ENCODE data around the gene PTPN14.

Gene PTPN14

DNA sequence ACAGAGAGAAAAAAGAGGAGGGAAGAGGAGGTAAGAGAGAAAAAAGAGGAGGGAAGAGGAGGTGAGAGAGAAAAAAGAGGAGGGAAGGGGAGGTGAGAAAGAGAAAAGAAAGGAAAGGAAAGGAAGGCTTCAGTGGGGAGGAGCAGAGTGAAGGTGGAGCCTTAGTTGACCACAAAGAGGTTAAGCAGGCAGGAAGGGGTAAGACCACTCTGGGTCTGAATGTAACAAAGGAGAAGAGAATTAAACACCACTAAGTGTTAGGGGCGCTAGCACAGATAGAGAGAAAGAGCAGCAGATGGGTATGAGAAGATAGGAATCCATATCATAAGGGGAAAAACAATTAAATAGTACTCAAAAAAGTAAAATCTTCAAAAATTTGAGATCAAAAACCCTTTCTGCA, 6.6 kb downstream of the PTPN14 start:
- H3K27ac ChIP-seq (replicated peaks), result no peak overlapping the region
- TF ChIP-seq, protein P1, sequence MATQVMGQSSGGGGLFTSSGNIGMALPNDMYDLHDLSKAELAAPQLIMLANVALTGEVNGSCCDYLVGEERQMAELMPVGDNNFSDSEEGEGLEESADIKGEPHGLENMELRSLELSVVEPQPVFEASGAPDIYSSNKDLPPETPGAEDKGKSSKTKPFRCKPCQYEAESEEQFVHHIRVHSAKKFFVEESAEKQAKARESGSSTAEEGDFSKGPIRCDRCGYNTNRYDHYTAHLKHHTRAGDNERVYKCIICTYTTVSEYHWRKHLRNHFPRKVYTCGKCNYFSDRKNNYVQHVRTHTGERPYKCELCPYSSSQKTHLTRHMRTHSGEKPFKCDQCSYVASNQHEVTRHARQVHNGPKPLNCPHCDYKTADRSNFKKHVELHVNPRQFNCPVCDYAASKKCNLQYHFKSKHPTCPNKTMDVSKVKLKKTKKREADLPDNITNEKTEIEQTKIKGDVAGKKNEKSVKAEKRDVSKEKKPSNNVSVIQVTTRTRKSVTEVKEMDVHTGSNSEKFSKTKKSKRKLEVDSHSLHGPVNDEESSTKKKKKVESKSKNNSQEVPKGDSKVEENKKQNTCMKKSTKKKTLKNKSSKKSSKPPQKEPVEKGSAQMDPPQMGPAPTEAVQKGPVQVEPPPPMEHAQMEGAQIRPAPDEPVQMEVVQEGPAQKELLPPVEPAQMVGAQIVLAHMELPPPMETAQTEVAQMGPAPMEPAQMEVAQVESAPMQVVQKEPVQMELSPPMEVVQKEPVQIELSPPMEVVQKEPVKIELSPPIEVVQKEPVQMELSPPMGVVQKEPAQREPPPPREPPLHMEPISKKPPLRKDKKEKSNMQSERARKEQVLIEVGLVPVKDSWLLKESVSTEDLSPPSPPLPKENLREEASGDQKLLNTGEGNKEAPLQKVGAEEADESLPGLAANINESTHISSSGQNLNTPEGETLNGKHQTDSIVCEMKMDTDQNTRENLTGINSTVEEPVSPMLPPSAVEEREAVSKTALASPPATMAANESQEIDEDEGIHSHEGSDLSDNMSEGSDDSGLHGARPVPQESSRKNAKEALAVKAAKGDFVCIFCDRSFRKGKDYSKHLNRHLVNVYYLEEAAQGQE (IDR thresholded peaks at IDR 0.05; ENCODE audit: insufficient replicate concordance, low read depth), result no peak
- TF ChIP-seq SPI1 (IDR thresholded peaks at IDR 0.05; ENCODE audit: borderline replicate concordance, low read depth) (no peak), GABPA (IDR thresholded peaks at IDR 0.05; ENCODE audit: low read depth) (no peak), POLR2AphosphoS5 (IDR thresholded peaks at IDR 0.05; ENCODE audit: low read depth) (no peak)
- TF ChIP-seq, protein P2, sequence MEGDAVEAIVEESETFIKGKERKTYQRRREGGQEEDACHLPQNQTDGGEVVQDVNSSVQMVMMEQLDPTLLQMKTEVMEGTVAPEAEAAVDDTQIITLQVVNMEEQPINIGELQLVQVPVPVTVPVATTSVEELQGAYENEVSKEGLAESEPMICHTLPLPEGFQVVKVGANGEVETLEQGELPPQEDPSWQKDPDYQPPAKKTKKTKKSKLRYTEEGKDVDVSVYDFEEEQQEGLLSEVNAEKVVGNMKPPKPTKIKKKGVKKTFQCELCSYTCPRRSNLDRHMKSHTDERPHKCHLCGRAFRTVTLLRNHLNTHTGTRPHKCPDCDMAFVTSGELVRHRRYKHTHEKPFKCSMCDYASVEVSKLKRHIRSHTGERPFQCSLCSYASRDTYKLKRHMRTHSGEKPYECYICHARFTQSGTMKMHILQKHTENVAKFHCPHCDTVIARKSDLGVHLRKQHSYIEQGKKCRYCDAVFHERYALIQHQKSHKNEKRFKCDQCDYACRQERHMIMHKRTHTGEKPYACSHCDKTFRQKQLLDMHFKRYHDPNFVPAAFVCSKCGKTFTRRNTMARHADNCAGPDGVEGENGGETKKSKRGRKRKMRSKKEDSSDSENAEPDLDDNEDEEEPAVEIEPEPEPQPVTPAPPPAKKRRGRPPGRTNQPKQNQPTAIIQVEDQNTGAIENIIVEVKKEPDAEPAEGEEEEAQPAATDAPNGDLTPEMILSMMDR (IDR thresholded peaks at IDR 0.05; ENCODE audit: insufficient read depth, low read length), result no peak
- peaks cover 8% of the 10 kb centered on the region for H3K27me3 ChIP-seq (ENCODE audit: insufficient read depth, poor library complexity, severe bottlenecking)
- no peak for DNase-seq (ENCODE audit: low read depth in 1 of 2, low spot score in 1 of 2)
- no peak overlapping the region for H3K4me3 ChIP-seq (replicated peaks; ENCODE audit: insufficient read depth, low read length)

- Histone ChIP-seq H3K27ac (replicated peaks) (no peak overlapping the region), H3K27me3 (ENCODE audit: insufficient read depth, poor library complexity, severe bottlenecking) (no peaks in the 10 kb centered on the region), H3K4me3 (replicated peaks; ENCODE audit: insufficient read depth, low read length) (no peak overlapping the region)
- TF ChIP-seq, protein P1 (IDR thresholded peaks at IDR 0.05; ENCODE audit: insufficient replicate concordance, low read depth), result no peak
- no peak for TF ChIP-seq SPI1 (IDR thresholded peaks at IDR 0.05; ENCODE audit: borderline replicate concordance, low read depth)
- no peak for DNase-seq (ENCODE audit: low read depth in 1 of 2, low spot score in 1 of 2)
Measured at GRCh38 chr1:214542275-214543199, 8.9 kb downstream of the PTPN14 start.

DNA sequence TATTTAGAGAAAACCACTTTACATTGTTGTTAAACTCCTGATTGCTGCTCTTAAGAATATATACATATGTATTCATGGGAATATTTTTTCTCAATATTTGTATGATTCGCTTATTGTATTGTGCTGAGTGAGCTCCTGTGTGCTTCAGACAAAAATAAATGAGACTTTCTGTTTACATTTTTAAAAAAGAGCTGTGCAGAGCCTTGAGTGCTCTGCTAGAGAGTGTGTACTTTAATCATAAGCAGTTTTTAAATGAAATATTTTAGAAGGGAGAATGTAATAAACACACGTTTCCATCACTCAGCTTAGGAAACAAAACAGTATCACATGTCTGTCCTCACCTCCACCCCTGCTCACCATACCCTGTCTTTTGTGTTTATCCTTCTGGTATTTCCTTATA, 9.7 kb downstream of the PTPN14 start:
- TF ChIP-seq, protein P1 (IDR thresholded peaks at IDR 0.05; ENCODE audit: insufficient replicate concordance, low read depth), result no peak
- TF ChIP-seq POLR2AphosphoS5 (IDR thresholded peaks at IDR 0.05; ENCODE audit: low read depth) (no peak), SPI1 (IDR thresholded peaks at IDR 0.05; ENCODE audit: borderline replicate concordance, low read depth) (no peak), GABPA (IDR thresholded peaks at IDR 0.05; ENCODE audit: low read depth) (no peak)
- TF ChIP-seq, protein P2 (IDR thresholded peaks at IDR 0.05; ENCODE audit: insufficient read depth, low read length), result no peak
- H3K27me3 ChIP-seq (ENCODE audit: insufficient read depth, poor library complexity, severe bottlenecking), result no peaks in the 10 kb centered on the region
- H3K4me3 ChIP-seq (replicated peaks; ENCODE audit: insufficient read depth, low read length), result no peak overlapping the region
- no peak overlapping the region for H3K27ac ChIP-seq (replicated peaks)
- DNase-seq (ENCODE audit: low read depth in 1 of 2, low spot score in 1 of 2), result no peak
